ENCODE data around the gene STK32B. TPM values are rescaled to one million over a fixed set of nuclear protein-coding genes. Genes with fewer than 3 reads are reported as not detected.

Gene STK32B
- total RNA-seq, 1 donor from 2014 or later: 25.9 TPM

DNA sequence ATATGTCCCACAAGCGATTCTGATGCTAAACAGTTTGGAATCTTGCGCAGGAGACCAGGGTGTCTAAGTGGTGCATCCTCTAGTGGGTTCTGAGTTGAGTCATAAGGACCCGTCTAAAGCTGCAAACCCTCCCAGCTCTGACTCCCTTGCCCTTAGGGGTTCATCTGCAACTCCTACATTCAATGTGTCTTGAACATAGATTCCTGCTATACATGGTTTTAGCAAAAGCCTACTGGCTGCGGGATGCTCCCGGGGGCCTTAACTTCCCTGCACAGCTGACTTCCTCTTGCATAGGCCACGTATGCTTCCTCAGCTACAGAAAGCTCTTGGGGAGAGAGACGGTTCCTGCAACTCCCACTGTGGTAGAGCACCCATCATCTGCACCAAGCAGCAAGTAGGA is 420.4 kb downstream of the STK32B start:
- no peak for DNase-seq

DNA sequence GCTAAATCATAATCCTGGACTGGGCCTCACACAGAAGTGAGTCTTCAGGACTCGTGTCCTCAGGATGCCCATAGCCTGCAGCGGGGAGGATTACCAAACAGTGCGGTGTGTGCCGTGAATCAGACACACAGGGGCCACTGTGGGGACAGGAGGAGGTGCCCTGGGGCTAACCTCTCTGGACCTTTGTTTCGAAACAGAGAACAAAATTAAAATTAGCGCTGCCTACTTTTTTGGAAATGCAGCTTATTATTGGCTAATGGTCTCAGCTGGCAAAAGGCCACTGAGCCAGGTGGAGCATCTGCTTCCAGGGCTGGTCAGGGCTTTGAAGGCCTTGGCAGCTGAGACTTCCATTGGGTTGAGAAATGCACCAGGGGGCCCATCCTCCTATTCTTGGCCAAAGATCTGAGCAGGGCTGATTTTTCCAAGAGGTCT is 420.9 kb downstream of the STK32B start:
- no peak for DNase-seq

DNA sequence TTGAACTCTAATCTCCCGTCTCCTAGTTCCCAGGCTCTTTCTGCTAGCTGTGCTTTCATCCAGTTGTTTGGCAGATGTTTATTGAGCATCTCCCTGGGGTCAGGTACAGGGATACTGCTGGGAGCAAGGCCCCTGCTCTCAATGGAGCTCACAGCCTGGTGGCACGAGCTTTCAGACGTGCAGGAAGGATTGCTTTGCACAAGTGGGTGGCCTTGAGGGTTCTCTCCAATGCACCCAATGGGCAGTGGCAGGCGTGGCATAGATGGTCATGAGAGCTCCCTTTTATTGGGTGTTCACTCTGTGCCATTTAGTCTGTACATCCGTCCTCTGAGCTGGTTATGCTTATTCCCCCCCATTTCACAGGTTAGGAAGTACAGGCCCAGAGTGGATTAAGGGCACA is 421.8 kb downstream of the STK32B start:
- DNase-seq: no peak

DNA sequence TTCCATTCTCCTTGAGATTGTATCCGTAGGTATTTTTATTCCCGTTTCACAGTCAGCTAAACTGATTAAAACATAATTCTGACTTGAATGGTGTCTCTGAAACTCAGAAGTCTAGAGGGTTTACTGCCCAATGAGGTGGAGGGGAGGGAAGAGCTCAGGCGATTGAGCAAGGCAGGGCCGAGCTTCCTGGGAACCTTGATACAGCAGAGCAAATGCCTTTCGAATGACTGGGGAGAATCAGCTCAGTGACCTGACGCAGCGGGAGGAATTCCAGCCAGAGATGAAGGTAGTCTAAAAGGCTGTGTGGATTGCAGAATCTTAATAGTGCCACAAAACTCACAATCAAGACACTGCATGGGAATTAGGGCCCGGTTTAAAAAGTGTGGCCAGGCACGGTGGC is 423.5 kb downstream of the STK32B start:
- DNase-seq: no peak

DNA sequence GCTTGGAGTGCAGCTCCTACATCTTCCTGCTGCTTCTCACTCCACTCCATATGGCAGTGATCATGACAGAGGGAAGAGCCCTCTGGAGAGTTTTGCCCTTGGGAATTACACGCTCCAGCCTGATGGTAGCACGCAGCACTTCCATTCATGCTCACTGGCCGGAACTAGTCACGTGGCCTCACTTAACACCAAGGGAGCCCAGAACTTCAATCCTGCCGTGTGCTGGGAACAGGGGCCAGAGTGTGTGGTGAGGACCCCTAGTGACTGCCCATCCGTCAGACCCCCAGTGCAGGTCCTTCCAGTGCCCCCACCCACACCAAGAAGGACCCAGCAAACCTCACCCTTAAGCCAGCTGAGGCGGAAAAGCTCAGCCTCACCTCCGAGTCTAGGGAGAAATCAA is 426.3 kb downstream of the STK32B start:
- no peak for DNase-seq

DNA sequence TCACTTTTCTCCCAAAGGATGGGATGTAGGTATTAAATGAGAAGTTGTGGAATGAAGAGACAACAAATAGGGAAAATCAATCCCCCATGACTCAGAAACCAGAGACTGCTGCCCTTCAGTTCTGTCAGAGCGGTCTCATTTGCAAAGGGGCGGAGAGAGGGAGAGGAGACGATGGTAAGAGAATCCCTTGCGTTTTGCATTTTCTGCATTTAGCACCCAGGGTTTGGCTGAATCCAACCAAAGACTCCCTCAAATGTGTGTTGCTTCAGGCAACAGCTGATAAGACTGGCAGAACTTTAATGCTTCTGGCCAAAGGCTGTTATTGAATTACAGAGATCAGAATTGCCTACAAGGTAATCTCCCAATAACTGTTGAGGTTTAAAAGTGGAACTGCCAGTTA is 426.9 kb downstream of the STK32B start:
- DNase-seq: no peak

DNA sequence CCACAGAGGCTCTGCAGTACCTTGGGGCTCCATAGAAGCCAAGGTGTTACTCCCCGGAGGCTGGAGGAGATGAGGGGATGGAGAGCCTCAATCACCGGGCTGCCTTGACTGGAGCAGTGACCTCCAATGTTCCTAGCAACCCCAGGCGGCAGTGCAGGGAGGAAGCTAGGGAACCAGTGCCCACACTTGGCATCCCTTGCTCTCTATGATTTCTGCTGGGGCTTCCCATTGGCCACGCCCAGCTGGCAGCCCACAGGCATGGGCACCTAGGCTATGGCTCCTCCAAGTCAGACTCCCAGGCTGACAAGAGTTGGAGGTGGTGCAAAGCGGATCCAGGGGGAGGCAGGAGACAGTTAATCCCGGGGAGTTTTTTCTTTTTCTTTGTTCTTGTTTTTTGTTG is 427.4 kb downstream of the STK32B start:
- no peak for DNase-seq

DNA sequence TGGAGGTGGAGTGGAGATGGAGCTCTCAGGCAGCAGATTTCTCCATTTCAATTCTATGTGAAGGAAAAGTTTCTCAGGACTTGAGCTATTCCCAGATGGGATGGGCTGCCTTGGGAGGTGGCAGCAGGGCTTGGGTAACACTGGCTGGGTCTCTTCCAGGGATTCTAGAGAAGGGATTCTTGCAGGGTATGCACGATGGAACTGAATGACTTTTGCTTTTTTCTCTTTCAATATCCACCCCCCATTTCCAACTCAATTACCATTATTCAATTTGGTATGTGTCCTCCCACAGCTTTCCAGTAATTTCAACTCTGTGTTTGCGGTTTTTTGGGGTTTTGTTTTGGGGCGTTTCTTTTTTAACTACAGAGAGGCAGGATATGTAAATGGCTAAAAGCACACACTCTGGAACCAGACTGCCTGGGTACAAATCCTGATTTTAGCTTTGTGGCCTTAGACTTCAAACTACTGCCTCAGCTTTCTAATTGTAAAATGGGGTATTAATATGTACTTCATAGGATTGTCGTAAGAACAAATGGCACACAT is 428.3 kb downstream of the STK32B start:
- no peak for DNase-seq

DNA sequence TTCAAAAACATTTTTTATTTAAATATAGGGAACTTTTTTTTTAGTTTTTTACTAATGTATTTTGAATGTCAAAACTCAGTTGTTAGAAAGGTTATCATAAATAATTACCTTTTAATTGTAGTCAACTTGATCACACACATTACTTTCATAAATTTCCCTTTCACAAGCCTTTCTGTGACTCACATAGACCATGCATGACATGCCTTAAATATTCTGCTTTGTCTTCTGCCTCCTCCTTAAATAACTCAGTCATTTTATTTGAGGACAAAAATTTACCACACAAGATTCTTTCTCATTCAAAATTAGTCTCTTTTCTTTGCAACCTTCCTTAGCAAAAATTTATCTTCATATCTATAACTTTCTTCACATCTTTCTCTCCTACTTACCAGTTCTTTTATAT is 437.1 kb downstream of the STK32B start:
- DNase-seq: no peak

DNA sequence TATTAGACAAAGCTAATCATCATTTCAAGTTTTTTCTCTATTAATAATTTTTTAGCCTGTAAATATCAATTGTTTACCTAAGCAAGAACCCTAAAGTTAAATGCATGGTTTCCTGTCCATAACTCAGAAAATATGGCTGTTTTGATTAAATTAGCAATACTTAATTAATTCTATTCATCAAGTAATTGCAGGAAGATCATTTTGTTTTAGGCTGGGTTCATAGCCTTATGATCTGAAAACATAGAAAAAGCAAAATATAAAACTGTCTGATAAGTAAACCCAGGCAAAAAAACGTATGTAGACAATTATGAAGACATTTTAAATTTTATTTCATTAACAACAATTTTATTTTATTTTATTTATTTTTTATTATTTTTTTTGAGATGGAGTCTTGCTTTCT is 438.0 kb downstream of the STK32B start:
- no peak for DNase-seq

DNA sequence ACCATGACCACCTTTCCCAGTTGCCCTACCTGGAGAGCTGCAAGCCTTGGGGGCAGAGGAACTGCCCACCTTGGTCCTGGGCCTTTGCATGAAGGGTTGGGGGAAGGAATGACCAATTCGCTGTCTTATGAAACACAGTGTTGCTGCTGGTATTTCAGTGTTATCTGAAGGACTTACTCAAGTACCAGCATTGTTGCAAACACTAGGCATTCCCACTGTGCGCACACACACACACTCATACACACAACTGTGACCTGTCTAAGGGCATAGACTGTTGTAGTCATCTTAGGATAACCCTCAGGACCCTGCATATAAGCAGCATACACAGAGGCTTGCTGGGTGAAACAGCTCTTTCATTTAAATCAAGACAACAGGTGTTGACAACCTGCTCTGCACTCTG is 446.2 kb downstream of the STK32B start:
- no peak for DNase-seq

DNA sequence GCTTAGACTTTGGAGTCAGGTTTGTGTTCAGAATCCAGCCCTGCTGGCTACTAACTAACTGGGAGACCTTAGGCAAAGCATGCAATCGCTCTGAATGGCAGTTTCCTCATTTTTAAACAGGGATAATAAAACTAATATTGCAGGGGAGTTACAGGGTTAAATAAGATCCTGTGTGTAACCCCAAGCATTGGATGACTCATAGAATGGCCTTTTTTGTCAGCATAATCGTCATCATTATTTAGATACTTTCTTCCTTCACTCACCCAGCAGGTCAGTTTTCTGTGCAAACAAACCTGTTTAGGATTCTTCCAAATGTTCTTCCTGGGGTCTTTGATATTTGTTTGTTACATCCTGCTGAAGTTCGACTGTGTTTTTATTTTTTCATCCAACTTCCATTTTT is 448.9 kb downstream of the STK32B start:
- no peak for DNase-seq

DNA sequence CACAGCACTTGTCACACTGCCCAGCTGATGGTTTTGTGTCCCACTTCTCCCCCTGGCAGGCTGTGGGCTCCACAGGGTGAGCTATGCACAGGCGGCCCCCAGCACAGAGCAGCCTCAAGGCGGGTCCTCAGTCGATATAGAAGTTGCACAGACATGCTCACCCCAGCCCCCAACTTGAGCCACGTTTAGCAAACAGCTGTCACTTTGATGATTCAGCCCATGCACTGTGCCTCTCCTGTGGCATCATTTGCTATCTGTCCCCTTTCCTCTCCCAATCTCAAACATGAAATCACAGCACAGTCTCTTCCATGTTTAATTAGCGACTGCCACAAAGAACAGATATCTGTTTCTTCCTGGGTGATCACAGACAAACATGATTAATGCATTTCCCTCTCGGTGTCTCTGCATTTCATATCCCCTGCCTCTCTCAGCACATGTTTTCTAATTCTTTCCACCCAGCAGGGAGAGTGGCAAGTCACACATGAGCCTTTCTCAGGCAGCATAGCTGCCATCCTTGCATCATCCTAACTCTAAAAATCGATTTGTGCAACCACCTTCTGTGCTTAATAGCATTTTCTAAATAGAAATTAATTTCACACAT is 452.2 kb downstream of the STK32B start:
- no peak for DNase-seq

DNA sequence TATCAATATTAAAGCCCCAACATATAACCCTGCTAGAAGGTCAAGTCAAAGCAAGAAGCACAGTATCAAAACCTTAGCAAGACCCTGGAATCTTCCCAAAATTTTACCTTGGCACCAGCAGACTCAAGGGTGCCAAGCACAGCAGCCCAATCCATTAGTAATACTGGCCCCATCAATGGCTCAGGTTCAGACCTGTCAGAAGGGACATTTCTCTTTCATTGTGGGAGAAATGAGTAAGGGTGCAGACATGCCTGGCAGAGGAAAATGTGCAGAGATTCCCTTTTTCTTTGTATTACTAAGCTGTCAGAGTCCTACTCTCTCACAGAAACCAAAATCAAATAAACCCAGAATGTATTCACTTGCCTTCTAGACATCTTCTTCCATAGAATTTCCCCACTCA is 453.2 kb downstream of the STK32B start:
- no peak for DNase-seq

DNA sequence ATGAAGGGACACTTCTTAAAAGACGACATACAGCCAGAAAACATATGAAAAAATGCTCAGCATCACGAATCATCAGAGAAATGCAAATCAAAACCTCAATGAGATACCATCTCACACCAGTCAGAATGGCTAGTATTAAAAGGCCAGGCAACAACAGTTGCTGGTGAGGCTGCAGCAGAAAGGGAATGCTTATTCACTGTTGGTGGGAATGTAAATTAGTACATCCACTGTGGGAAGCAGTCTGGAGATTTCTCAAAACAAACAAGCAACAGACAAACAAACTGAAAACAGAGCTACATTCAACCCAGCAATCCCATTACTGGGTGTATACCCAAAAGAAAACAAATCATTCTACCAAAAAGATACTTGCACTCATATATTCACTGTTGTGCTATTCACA is 459.2 kb downstream of the STK32B start:
- no peak for DNase-seq

DNA sequence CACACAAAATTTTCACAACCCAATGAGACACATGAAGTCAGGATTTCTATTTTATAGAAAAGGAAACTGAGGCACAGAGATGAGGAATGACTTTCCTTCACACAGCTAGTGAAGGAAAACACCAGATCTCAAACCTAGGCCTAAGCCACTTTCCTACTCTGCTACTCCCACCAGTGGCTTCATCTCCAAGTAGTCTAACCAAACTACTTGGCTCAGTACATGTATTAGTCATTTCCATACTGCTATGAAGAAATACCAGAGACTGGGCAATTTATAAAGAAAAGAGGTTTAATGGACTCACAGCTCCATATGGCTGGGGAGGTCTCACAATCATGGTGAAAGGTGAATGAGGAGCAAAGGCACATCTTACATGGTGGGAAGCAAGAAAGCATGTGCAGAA is 460.5 kb downstream of the STK32B start:
- DNase-seq: no peak

DNA sequence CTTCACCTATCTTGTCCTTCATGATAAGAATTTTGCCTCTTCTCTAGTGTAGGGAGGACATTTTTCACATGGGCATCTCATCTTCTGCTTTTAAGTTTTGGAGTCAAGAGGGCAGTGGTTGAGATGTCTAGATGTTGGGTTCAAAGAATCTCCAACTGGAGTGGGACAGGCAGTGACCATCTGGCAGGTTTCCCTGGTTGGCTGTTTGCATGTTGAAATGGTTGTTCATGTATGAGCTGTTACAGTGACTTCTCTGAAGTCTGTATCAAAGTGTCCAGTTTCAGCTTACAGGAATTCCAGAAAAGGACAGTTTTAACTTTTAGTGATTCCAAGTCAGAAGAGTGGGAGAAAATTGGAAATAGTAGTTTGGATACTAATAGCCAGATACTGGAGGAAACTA is 464.4 kb downstream of the STK32B start:
- DNase-seq: no peak

DNA sequence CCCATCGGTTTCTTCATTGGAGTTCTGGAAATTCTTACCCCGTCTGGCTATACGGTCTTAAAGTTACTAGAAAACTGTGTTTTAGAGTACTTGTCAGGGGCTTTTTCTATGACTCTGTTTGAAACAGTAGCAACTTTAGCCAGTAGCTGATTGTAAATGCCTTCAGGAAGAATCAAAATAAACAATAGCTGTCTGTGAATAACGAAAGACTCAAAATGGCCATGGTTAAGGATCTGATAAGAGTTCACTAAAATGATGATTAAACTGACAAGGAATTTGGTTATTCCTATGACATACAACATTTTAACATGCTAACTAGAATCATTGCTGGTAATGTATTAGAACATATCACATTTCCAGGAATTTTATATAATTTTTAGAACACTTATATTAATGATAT is 466.1 kb downstream of the STK32B start:
- DNase-seq: no peak

DNA sequence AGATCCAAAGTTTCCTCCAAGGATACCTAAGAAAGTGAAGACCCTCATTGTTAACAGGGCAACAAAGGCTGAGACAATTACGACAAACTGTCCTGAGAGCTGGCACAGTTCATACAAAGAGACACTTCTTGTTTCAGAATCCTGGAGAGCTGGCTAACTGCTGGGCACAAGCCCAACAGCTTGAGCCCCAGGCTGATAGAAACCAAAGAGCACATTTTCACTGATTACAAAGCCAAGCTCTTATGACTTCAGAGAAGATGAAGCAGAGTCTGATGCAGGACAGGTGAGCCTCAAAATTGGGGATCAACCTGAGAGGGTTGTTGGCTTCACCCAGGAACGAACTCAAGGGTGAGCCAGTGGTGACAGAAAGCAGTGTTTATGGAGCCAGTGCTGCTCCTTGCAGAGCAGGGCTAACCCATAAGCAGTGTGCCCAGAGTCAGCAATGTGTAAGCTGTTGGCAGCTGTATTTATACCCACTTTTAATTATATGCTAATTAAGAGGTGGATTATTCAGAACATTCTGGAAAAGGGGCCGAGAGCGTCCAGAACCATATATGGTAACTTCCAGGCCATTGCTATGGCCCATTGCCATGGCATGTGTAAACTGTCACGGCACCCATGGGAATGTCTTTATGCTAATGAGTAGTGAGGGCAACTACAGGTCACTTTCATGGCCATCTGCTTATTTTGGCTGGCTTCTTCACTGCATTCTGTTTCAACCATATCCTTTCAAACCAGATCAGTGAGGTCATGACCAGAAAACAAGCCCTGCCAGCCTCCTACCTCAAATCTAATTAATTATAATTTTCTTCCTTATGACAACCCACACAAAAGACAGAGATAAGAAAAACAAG is 473.4 kb downstream of the STK32B start:
- no peak for DNase-seq

DNA sequence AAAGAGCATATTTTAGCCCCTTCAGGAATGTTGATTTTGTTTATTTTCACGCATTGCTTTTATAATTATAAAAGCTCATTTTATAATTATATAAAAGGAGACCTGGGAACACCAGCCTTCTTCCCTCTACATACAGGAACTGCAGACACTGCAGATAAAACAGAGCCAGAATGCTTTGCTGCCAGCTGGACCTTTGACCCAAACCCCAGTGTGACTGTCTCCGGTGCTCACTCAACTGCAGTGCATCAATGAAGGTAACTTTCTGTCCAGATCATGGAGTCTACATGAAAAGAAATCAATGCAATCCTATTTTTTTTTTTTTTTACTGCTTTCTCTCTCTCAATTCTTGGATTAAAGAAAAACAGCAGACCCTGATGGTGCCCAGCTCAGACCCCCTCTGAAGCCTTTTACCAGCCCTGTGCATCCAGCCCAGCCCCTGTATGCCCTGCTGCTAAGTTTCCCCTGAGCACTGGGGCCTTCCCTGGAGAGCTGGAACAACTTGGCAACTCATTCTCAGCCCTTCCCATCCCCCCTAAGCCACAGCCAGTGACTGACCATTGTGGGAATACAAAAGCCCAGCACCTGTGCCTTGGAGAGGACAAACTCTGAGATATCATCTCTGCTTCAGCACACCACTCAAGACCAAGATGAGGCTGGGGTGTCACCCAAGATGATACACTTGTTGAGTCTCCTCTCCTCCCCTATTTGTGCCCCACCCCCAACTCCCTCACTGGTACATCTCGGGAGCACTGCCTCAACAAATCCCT is 475.0 kb downstream of the STK32B start:
- DNase-seq: no peak

DNA sequence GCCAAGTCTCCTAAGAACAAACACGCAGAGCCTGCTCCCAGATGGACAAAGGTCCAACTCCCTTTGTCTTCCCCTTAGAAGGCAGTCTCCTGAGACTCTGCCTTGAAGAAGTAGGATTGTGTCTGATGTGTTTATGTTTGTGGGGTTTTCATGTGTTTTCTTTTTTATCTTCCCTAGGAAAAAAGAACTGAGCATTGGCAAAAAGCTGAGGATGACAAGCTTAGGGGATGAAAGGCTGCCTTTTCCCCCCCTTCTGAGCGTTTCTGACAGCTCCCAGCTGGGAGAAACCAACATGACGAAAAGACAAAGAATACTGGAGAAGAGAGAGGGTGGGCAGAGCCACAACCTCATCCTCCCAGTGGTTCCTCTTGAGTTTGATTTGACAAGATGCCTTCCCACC is 475.9 kb downstream of the STK32B start:
- no peak for DNase-seq

DNA sequence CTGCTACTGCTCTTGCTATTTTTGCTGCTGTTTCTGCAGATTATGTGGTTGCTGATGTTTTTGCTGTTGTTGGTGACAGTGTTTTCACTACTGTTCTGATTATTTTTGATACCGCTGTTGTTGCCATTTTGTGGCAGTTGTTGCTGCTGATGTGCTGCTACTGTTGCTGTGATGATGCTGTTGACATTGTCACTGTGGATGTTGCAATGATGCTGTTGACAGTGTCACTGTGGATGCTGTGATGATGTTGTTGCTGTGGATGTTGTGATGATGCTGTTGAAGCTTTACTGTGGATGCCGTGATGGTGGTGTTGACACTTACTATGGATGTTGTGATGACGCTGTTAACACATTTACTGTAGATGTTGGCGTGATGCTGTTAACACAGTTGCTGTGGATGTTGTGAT is 476.8 kb downstream of the STK32B start:
- DNase-seq: no peak

DNA sequence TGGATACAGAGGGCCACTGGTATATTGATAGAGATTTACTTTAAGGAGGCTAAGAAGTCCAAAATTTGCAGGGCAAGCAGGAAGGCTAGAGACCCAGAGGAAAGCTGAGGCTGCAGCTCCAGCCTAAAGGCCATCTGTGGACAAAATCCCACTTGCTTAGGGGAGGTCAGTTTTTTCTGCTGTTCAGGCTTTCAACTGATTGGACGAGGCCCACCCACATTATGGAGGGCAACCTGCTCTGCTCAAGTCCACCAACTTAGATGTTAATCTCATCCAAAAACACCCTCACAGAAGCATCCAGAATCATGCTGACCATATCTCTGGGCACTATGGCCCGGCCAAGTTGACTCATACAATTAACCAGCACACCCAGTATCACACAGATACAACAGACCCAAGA is 480.8 kb downstream of the STK32B start:
- no peak for DNase-seq
